Tibial nerve (tissue), 4 donors: ENCODE results near the gene SRRM2. TPM values are rescaled to one million over a fixed set of nuclear protein-coding genes. Genes with fewer than 3 reads are reported as not detected.
A peak's percentile ranks its signal among the peaks of the same experiment; 100 is the strongest.

ENCODE experiments used
- DNase-seq, 2 donors: peaks; one replicate each; pipeline ENCODE4 v3.0.0-alpha.2; 2019; ENCODE audit warnings: low spot score in 2 of 2
- H3K27ac ChIP-seq, 4 donors: fragments of 200-600 bp; sonication (generic) in 3 of 4; one replicate each; pipeline ENCODE4 v1.5.1; 2017 to 2019; ENCODE audit warnings: mild to moderate bottlenecking in 1 of 4
- H3K27me3 ChIP-seq, 2 donors: fragments of 200-600 bp; sonication (generic) in 1 of 2; one replicate each; pipeline versions ENCODE4 v1.5.1 to v1.6.0; 2017 to 2019
- H3K36me3 ChIP-seq, 3 donors: fragments of 200-600 bp; sonication (generic); one replicate each; pipeline ENCODE4 v1.5.1; 2018 to 2019
- H3K4me1 ChIP-seq, 4 donors: fragments of 200-600 bp; sonication (generic) in 3 of 4; one replicate each; pipeline ENCODE4 v1.5.1; 2017 to 2019
- H3K4me3 ChIP-seq, 4 donors: fragments of 200-600 bp; sonication (generic) in 3 of 4; one replicate each; pipeline ENCODE4 v1.5.1; 2017 to 2019; ENCODE audit warnings: mild to moderate bottlenecking in 1 of 4, moderate library complexity in 1 of 4
- H3K9me3 ChIP-seq, 4 donors: fragments of 200-600 bp; sonication (generic) in 3 of 4; one replicate each; pipeline ENCODE4 v1.5.1; 2017 to 2019
- CTCF ChIP-seq, 5 experiments: fragments of 200-600 bp in 3 of 5; fragments of 450-650 bp in 2 of 5; sonication (generic) in 3 of 5; IDR thresholded peaks; one replicate each; pipeline ENCODE4 v1.5.1; 2016 to 2019; ENCODE audit warnings: antibody characterized with exemption in 5 of 5, mild to moderate bottlenecking in 3 of 5, moderate library complexity in 2 of 5
- EP300 ChIP-seq, 2 donors: sonication (generic); formaldehyde crosslinking; IDR thresholded peaks; one replicate each; pipeline ENCODE4 v1.6.1; 2017; ENCODE audit warnings: antibody characterized with exemption in 2 of 2, mild to moderate bottlenecking in 1 of 2
- POLR2A ChIP-seq, 2 donors: fragments of 450-650 bp; IDR thresholded peaks; one replicate each; pipeline ENCODE4 v1.6.1; 2017; ENCODE audit warnings: antibody characterized with exemption in 2 of 2, mild to moderate bottlenecking in 2 of 2, moderate library complexity in 2 of 2
- WGBS, 2 donors: methylation state at CpG; one replicate each; pipeline ENCODE4 v1.1.5; 2018; 5-methylcytosine and 5-hydroxymethylcytosine counted together
- total RNA-seq, 4 donors: library from RNA; depleted of rRNA; stranded (reverse); fragments of >200 nt; gene quantifications; one replicate each; pipeline ENCODE4 v1.1.0, GENCODE V29; 2016

The SRRM2 gene
- total RNA-seq, 4 donors from 2014 or later: 843 to 1,374 (median 886) TPM

GRCh38 chr16:2762711-2763110 is 10.3 kb downstream of the SRRM2 start:
- WGBS, 2 donors: 96 to 98% methylated on average over 13 of the region's 13 CpGs
- H3K27me3 ChIP-seq: no peaks in the 10 kb centered on the region
- H3K36me3 ChIP-seq: peaks cover 16 to 100% (median 57%) of the 10 kb centered on the region in 3 donors
- H3K4me1 ChIP-seq: peaks cover 0 to 39% (median 3%) of the 10 kb centered on the region in 4 donors
- H3K4me3 ChIP-seq: no peak overlapping the region
- H3K9me3 ChIP-seq: no peaks in the 10 kb centered on the region
- TF ChIP-seq EP300 (IDR thresholded peaks at IDR 0.05) (no peak), CTCF (IDR thresholded peaks at IDR 0.05) (no peak), POLR2A (IDR thresholded peaks at IDR 0.05) (no peak)
- no peak for DNase-seq
- no peak overlapping the region for H3K27ac ChIP-seq

- Histone ChIP-seq H3K36me3 (peaks cover 16 to 100% (median 61%) of the 10 kb centered on the region in 3 donors), H3K27me3 (no peaks in the 10 kb centered on the region), H3K4me1 (peaks cover 0 to 39% (median 4%) of the 10 kb centered on the region in 4 donors), H3K4me3 (no peak overlapping the region), H3K9me3 (no peaks in the 10 kb centered on the region), H3K27ac (no peak overlapping the region)
- no peak for DNase-seq
- TF ChIP-seq POLR2A (IDR thresholded peaks at IDR 0.05): no peak
- no peak for TF ChIP-seq CTCF (IDR thresholded peaks at IDR 0.05)
- no peak for TF ChIP-seq EP300 (IDR thresholded peaks at IDR 0.05)
- WGBS, 2 donors: 98 to 100% methylated on average over 6 of the region's 6 CpGs
Measured at GRCh38 chr16:2763173-2763572, 10.7 kb downstream of the SRRM2 start.

- TF ChIP-seq EP300 (IDR thresholded peaks at IDR 0.05) (no peak), POLR2A (IDR thresholded peaks at IDR 0.05) (no peak), CTCF (IDR thresholded peaks at IDR 0.05) (no peak)
Measured at GRCh38 chr16:2764718-2765117, 12.3 kb downstream of the SRRM2 start.

DNA sequence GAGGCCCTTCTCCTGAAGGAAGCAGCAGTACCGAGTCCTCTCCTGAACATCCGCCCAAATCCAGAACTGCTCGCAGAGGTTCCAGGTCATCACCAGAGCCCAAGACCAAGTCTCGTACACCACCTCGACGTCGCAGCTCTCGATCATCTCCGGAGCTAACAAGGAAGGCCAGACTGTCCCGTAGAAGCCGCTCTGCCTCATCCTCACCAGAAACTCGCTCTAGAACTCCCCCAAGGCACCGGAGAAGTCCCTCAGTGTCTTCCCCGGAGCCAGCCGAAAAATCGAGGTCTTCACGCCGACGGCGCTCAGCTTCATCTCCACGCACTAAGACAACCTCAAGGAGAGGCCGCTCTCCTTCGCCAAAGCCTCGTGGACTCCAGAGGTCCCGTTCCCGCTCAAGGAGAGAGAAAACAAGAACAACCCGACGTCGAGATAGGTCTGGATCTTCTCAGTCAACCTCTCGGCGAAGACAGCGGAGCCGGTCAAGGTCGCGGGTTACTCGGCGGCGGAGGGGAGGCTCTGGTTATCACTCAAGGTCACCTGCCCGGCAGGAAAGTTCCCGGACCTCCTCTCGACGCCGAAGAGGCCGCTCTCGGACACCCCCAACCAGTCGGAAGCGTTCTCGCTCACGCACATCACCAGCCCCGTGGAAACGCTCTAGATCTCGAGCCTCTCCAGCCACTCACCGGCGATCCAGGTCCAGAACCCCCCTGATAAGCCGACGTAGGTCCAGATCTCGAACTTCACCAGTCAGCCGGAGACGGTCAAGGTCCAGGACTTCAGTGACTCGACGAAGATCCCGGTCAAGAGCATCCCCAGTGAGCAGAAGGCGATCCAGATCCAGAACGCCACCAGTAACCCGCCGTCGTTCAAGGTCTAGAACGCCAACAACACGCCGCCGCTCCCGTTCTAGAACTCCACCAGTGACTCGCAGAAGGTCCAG is 13.3 kb downstream of the SRRM2 start:
- 97 to 98% methylated on average over 73 of the region's 73 CpGs for WGBS, 2 donors
- DNase-seq: no peak
- H3K27me3 ChIP-seq: no peaks in the 10 kb centered on the region
- peaks cover 0 to 46% (median 15%) of the 10 kb centered on the region in 4 donors for H3K4me1 ChIP-seq
- no peak overlapping the region for H3K4me3 ChIP-seq
- no peak for TF ChIP-seq EP300 (IDR thresholded peaks at IDR 0.05)
- TF ChIP-seq POLR2A (IDR thresholded peaks at IDR 0.05): no peak
- TF ChIP-seq CTCF (IDR thresholded peaks at IDR 0.05): no peak
- H3K9me3 ChIP-seq: no peaks in the 10 kb centered on the region
- H3K27ac ChIP-seq: no peak overlapping the region
- H3K36me3 ChIP-seq: peaks cover 21 to 100% (median 79%) of the 10 kb centered on the region in 3 donors

More at GRCh38 chr16:2764718-2765117, 12.3 kb downstream of the SRRM2 start:
- WGBS, 2 donors: 94 to 97% methylated on average over 9 of the region's 9 CpGs
- H3K4me3 ChIP-seq: no peak overlapping the region
- H3K27me3 ChIP-seq: no peaks in the 10 kb centered on the region
- no peaks in the 10 kb centered on the region for H3K9me3 ChIP-seq
- peaks cover 19 to 100% (median 70%) of the 10 kb centered on the region in 3 donors for H3K36me3 ChIP-seq
- H3K27ac ChIP-seq: peak overlapping the region in 2 of 4 donors; percentile 2 to 16
- no peak for DNase-seq
- H3K4me1 ChIP-seq: peaks cover 0 to 45% (median 13%) of the 10 kb centered on the region in 4 donors
